Activated T-cell treated with anti-CD3 and anti-CD28 coated beads, Interleukin-2, amount 50 U/mL, for 24 hours (primary cell): ENCODE results near the gene GPX8.

Experiments
- DNase-seq: peaks from one replicate; pipeline ENCODE4 v3.0.0-alpha.2; 2020
- H3K27ac Mint-ChIP-seq: 2 replicates; pipeline ENCODE4 v1.8.0; 2020; ENCODE audit warnings: mild to moderate bottlenecking, mixed read lengths
- H3K27me3 Mint-ChIP-seq: 2 replicates; pipeline ENCODE4 v1.8.0; 2020; ENCODE audit warnings: mixed read lengths
- H3K36me3 Mint-ChIP-seq: 2 replicates; pipeline ENCODE4 v1.8.0; 2020; ENCODE audit warnings: low read depth, mixed read lengths
- H3K4me1 Mint-ChIP-seq: 2 replicates; pipeline ENCODE4 v1.8.0; 2020; ENCODE audit warnings: low read depth, mixed read lengths
- H3K4me3 Mint-ChIP-seq: 2 replicates; pipeline ENCODE4 v1.8.0; 2020; ENCODE audit warnings: mild to moderate bottlenecking, moderate library complexity, mixed read lengths
- H3K9me3 Mint-ChIP-seq: 2 replicates; pipeline ENCODE4 v1.8.0; 2020; ENCODE audit warnings: mixed read lengths

The GPX8 gene

DNA sequence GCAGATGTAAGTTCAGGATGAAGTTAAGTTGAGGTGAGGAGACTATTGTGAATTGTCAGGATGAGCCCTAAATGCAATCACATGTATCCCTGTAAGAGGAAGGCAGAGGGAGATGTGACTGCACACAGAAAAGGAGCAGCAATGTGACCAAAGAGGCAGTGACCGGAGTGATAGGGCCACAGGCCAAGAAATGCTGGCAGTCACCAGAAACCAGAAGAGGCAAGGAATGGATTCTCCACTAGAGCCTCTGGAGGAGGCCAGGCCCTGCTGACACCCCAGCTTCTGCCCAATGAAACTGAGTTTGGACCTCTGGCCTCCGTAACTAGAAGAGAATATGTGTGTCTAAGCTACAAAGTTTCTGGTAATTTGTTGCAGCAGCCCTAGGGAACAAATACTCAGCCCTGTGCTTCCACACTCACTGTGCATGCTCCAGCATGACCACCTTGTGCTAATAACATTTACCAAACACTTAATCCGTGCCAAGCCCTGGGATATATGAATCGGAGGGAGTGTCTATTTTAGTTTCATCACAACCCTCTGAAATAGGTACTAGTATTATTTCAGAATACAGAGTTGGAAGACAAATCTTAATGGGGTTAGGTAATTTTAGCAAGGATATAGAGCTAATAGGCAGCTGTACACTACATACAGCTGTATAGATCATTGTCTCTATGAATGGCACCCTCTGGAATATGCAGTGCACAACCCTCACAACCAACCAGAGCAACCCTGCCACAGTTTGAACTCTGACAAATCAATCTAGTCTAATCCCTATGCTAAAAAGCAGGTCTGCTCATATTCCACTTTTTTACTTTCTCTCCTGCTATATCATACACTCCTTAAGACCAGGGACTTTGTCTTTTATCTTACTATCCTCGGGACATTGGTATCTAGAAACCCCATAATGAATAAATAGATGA, 7.8 kb upstream of the GPX8 start:
- no peak for DNase-seq
- no peak overlapping the region for H3K27ac Mint-ChIP-seq
- peaks cover 16% of the 10 kb centered on the region for H3K27me3 Mint-ChIP-seq
- no peaks in the 10 kb centered on the region for H3K4me1 Mint-ChIP-seq
- H3K36me3 Mint-ChIP-seq = no peaks in the 10 kb centered on the region
- no peak overlapping the region for H3K4me3 Mint-ChIP-seq
- no peaks in the 10 kb centered on the region for H3K9me3 Mint-ChIP-seq

DNA sequence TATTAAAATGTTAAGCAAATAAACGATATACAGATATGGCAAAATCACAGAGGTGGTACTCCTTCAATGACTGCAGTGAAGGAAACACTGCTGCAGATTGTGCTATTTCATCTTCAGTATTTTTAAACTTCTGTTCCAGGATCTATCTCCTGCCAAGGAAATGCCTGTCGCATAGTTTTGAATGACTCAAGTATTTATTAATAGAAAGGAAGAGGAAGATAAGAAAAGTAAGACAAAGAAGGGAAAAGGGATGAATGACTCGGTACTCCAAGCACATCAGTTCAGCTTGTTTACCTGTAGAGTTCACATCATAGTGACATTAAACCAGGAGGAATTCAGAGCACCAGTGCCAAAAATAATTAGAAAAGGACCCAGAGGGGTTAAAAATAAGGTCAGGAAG, 5.1 kb upstream of the GPX8 start:
- H3K36me3 Mint-ChIP-seq = no peaks in the 10 kb centered on the region
- peaks cover 26% of the 10 kb centered on the region for H3K27me3 Mint-ChIP-seq
- no peak for DNase-seq
- H3K9me3 Mint-ChIP-seq = no peaks in the 10 kb centered on the region
- no peak overlapping the region for H3K27ac Mint-ChIP-seq
- no peak overlapping the region for H3K4me3 Mint-ChIP-seq
- H3K4me1 Mint-ChIP-seq = no peaks in the 10 kb centered on the region

DNA sequence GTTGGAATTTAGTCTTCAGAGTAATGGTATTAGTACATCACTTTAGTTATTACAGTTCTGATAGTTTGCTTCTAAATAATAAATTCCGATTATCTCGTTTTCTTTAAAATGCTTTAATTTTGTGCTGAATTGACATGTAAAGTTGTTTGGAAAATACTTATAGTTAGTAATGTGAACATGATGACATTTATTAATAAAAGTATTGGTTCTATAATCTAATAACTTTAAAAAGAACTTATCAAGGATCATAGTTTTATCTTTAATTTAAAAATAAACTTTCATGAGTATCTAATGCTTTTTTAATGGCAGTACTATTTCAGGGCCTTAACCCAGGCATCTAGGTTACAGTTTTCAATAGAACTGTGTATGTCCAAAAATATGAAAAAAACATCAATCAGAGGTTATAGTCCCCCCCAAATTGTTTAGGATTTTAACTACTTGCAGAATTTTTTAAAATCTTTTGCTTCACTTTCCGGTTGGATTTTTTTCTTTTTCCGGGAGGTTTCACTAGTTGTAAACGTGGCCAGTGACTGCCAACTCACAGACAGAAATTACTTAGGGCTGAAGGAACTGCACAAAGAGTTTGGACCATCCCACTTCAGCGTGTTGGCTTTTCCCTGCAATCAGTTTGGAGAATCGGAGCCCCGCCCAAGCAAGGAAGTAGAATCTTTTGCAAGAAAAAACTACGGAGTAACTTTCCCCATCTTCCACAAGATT, 680 bp downstream of the GPX8 start:
- H3K9me3 Mint-ChIP-seq = no peaks in the 10 kb centered on the region
- no peaks in the 10 kb centered on the region for H3K36me3 Mint-ChIP-seq
- no peak overlapping the region for H3K4me3 Mint-ChIP-seq
- no peaks in the 10 kb centered on the region for H3K4me1 Mint-ChIP-seq
- H3K27me3 Mint-ChIP-seq = peaks cover 51% of the 10 kb centered on the region
- H3K27ac Mint-ChIP-seq = no peak overlapping the region
- no peak for DNase-seq

DNA sequence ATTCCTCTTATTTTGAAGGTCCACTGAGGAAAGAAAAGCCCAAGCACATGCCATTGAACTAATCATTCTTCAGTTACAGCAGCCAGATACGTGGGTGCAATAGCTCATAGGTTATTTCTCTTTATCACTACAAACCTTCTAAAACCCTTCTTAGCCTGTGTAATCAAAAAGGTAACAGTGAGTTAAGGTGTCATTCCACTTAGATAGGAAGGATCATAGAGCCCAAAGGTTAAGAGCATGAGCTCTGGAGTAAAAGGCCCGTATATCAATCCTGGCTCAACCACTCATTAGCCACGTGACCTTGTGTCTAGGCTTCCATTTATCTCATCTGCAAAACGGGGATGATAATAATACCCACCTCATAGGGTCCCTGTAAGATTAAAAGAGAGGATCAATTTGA, 2.7 kb downstream of the GPX8 start:
- Mint-ChIP-seq H3K9me3 (no peaks in the 10 kb centered on the region), H3K36me3 (no peaks in the 10 kb centered on the region), H3K4me1 (no peaks in the 10 kb centered on the region), H3K27me3 (peaks cover 67% of the 10 kb centered on the region), H3K4me3 (no peak overlapping the region), H3K27ac (no peak overlapping the region)
- no peak for DNase-seq

DNA sequence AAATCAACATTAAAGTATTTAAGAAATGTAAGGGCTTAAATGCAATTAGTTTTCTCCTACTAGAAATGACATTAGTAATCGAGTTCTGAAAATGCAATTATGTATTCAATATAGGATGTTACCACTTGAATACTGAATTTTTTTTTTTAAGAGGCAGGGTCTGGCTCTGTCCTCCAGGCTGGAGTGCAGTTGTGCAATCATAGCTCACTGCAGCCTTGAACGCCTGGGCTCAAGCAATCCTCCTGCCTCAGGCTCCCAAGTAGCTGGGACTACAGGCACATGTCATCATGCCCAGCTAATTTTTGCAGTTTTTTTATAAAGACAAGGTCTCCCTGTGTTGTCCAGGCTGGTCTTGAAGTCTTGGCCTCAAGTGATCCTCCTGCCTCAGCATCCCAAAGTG, 11.5 kb downstream of the GPX8 start:
- Mint-ChIP-seq H3K27me3 (peaks cover 77% of the 10 kb centered on the region), H3K27ac (no peak overlapping the region), H3K4me1 (peaks cover 38% of the 10 kb centered on the region), H3K9me3 (no peaks in the 10 kb centered on the region), H3K4me3 (no peak overlapping the region), H3K36me3 (no peaks in the 10 kb centered on the region)
- no peak for DNase-seq

DNA sequence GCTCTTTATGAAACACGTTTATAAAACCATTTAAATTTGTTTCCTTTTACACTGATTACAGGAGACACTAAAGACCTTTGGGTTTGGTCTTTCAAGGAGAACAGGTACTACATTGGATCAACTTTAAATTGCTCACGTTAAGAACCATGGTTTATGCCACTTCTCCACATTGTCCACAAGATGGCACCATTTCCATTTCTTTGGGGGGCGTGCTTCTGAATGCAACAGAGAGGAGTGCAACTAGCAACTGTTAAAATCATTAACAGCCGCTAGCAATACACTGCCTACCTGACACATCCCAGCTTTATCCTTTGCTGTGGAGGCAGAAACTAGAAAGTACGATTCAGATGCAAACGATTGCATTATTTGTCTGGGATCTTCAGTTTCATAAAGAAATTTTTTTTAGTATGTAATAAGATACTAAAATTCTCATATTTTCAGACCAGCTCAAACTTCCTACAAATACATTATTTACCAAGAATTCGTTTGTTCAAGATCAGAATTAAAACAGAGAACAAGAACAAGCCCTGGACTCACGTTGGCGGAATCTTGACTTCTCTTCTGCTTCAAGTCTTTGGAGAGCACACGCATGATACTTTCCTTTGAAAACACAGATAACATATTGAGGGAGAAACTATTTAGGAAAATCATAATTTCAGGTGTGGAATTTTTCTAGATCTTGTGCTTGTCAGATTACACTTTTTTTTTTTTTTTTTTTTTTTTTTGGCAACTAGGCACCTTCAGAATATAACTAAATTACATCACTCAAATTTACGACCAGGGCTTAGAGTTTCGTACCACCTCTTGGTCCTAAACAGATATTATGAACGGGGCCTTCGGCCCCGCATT, 12.3 kb downstream of the GPX8 start:
- Mint-ChIP-seq H3K9me3 (no peaks in the 10 kb centered on the region), H3K4me1 (peaks cover 44% of the 10 kb centered on the region), H3K27me3 (peaks cover 78% of the 10 kb centered on the region), H3K4me3 (peak overlapping the region; percentile 80), H3K27ac (no peak overlapping the region), H3K36me3 (no peaks in the 10 kb centered on the region)
- DNase-seq = no peak

DNA sequence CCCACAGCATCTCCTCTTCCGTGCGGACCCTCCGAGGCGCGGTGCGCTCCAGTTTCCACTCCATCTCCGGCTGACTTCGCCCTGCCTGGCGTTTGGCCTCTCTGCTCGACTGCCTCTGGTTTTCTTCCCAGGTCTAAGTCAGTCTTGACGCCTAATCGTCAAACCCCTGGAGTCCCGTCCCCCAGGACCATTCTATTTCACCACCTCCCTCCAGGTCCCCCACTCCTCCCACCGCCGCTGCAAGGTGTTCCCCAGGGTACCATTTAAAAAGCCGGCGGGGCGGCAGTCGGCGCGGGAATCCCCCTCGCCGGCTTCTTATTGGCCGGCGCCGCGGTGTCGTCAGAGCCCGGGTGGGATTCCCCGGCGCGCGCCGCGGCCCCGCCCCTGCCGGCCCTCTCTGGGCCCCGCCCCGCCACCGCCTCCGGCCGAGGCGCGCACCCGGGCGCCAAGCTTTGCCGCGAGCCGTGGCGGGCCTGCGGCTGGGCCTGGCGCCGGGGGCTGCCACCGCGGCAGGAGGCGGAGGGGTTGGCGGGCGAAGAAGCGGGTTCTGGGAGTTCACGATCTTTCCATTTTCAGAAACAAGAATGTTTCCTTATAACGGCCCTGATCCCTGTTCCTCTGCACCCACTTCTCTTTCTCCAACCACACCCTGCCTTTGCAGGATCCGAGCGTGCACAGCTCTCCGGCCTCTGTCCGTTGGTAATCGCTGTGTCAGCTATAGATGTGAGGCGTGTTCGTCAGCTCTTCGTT, 13.1 kb downstream of the GPX8 start, which contains the start of gene CDC20B:
Gene CDC20B (minus strand): TSS at position 241 of the 750 bp plus-strand sequence. CDS start 177 bp downstream, at position 64.
- H3K27ac Mint-ChIP-seq = no peak within 1 kb of the TSS
- no peaks in the 10 kb centered on the region for H3K36me3 Mint-ChIP-seq
- H3K4me1 Mint-ChIP-seq = peaks cover 44% of the 10 kb centered on the region
- peaks cover 77% of the 10 kb centered on the region for H3K27me3 Mint-ChIP-seq
- peak; percentile 84 for DNase-seq
- peak within 1 kb of the TSS; percentile 80 for H3K4me3 Mint-ChIP-seq
- no peaks in the 10 kb centered on the region for H3K9me3 Mint-ChIP-seq

DNA sequence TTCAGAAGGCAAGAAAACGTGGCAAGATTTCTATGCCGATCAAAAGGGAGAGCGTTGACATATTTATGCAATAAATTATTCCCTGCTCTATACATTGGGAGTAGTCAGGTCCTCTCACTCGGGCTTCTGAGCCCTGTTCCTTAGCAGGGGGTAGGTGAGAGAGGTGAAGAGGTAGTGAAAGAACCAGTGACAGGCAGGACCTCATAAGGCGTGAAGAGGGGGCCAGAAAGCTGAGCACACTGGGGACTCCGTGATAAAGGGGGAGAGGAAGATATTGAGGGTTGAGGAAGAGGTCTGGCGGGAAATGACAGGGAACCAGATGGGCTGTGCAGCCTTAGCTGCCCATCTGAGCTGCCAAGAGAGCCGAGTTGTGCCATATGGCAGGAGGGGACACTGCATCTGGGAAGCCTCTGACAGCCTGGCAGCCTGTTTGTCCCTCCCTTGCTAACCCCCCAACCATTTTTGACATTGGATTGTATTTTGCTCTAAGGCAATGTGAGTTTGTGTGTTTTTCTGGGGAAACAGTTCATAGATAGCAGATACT, 13.8 kb downstream of the GPX8 start:
- DNase-seq = peak; percentile 44
- Mint-ChIP-seq H3K4me1 (peaks cover 44% of the 10 kb centered on the region), H3K27me3 (peaks cover 76% of the 10 kb centered on the region), H3K9me3 (no peaks in the 10 kb centered on the region), H3K36me3 (no peaks in the 10 kb centered on the region), H3K4me3 (peak overlapping the region; percentile 60), H3K27ac (no peak overlapping the region)

DNA sequence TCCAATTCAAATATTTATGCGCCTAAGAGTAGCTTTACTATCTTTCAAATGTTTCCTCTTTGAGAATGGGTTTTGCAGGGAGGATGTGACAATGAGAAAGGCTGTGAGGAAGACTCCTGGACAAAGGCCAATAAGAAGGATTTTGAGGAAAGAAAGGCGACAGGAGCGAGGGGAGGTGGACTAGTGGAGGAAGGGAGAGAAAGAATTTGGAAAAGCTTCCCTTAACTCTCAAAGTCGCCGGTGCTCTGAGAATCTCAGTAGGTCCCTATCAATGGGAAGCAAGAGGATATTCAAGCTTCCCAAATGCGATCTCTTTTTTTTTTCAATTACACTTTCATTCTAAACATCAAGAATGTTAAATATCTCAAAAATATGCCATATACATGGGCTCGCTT, 15.8 kb downstream of the GPX8 start:
- peak overlapping the region; percentile 61 for H3K4me3 Mint-ChIP-seq
- no peaks in the 10 kb centered on the region for H3K36me3 Mint-ChIP-seq
- H3K4me1 Mint-ChIP-seq = peaks cover 39% of the 10 kb centered on the region
- DNase-seq = no peak
- no peaks in the 10 kb centered on the region for H3K9me3 Mint-ChIP-seq
- H3K27me3 Mint-ChIP-seq = peaks cover 86% of the 10 kb centered on the region
- no peak overlapping the region for H3K27ac Mint-ChIP-seq

DNA sequence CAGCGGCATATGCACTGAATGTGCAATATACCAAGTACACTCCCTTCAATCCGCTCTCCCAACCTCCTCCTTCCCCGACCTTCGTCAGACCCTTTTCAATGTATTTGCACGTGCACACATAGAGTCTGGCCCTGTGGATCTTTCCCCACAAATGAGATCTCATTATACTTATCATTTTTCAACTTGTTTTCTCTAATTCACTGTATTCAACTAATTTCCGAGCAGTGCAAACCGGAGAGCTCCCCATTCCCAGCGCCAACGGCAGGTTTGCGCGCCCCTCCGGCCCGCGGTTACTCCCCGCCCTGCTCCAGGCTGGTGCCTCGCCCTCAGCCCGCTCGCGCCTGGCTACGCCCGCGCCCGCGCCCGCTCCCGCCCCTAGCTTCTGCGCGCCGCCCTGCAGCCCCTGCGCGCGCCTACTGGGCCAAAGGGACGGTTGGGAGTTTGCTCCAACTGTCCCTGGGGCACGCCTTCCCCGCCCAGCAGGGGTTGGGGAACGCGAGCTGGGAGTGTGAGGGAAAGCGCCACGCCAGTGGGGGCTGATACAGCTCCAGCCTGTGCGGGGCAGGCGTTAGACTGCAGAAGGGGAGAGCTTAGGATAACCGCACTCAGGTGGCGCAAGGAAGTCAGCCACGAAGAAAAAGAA, 16.3 kb downstream of the GPX8 start:
- Mint-ChIP-seq H3K9me3 (no peaks in the 10 kb centered on the region), H3K27ac (no peak overlapping the region), H3K36me3 (no peaks in the 10 kb centered on the region), H3K4me3 (peak overlapping the region; percentile 61), H3K27me3 (peaks cover 87% of the 10 kb centered on the region), H3K4me1 (peaks cover 39% of the 10 kb centered on the region)
- DNase-seq = peak; percentile 62

DNA sequence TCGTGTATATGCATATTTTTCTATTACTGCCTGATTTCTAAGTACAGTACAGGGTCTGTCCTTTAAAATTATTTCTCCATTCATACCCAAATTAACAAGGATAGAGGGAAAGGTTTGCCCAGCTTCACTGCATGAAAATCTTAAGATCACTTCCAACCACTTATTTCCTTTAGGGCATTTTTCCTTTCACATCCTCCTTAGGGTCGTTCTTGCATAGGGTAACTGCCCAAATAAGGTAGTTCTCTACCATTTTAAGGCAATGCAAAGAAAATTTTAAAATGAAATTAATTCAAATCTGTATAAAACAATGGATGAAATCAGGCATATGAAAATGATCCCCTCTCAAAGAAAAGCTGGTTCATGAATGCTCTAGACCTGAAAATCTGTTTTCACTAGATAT, 17.1 kb downstream of the GPX8 start:
- Mint-ChIP-seq H3K27me3 (peaks cover 90% of the 10 kb centered on the region), H3K4me3 (no peak overlapping the region), H3K27ac (no peak overlapping the region), H3K36me3 (no peaks in the 10 kb centered on the region), H3K9me3 (no peaks in the 10 kb centered on the region), H3K4me1 (peaks cover 39% of the 10 kb centered on the region)
- no peak for DNase-seq

DNA sequence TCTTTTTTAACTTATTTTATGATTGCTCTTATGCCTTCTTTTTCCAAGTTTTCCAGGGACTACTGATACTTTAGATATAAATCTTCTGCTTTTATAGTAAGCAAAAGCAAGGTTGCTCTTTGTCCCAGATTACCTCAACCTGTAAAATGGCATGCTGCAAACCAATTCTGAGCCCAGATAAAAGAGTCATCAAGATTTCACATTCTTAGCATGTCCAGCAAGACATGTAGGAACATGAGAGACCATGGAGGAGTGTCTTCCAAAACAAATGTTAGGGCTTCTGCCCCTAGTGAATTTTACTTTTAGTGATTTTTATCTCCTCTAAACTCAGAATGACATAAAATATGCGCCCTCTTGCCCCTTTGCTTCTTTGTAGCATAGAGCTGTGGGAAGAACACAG, 20.0 kb downstream of the GPX8 start:
- no peak overlapping the region for H3K27ac Mint-ChIP-seq
- peaks cover 75% of the 10 kb centered on the region for H3K27me3 Mint-ChIP-seq
- DNase-seq = no peak
- no peak overlapping the region for H3K4me3 Mint-ChIP-seq
- H3K4me1 Mint-ChIP-seq = peaks cover 17% of the 10 kb centered on the region
- H3K9me3 Mint-ChIP-seq = peaks cover 1% of the 10 kb centered on the region
- H3K36me3 Mint-ChIP-seq = no peaks in the 10 kb centered on the region

DNA sequence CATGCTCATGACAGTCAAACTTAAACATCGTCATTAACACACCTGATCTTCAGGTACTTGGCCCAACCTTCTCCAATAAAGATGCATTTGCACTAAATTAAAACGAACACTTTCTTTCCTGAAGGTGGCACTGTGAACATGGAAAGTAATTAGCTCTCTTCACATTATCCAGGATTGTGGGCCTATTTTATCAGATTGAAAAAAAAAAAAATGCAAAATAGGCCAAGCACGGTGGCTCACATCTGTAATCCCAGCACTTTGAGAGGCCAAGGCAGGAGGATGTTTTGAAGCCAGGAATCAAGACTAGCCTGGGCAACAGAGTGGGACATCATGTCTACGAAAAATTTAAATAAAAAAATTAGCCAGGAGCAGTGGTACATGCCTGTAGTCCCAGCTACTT, 27.4 kb downstream of the GPX8 start:
- Mint-ChIP-seq H3K27ac (no peak overlapping the region), H3K9me3 (peaks cover 1% of the 10 kb centered on the region), H3K4me1 (no peaks in the 10 kb centered on the region), H3K27me3 (peaks cover 57% of the 10 kb centered on the region), H3K36me3 (no peaks in the 10 kb centered on the region), H3K4me3 (no peak overlapping the region)
- DNase-seq = no peak
